ENCODE data around the gene WDR27. TPM values are rescaled to one million over a fixed set of nuclear protein-coding genes. Genes with fewer than 3 reads are reported as not detected.

The WDR27 gene
- total RNA-seq, 1 experiment from 2014 or later: 77.9 TPM

DNA sequence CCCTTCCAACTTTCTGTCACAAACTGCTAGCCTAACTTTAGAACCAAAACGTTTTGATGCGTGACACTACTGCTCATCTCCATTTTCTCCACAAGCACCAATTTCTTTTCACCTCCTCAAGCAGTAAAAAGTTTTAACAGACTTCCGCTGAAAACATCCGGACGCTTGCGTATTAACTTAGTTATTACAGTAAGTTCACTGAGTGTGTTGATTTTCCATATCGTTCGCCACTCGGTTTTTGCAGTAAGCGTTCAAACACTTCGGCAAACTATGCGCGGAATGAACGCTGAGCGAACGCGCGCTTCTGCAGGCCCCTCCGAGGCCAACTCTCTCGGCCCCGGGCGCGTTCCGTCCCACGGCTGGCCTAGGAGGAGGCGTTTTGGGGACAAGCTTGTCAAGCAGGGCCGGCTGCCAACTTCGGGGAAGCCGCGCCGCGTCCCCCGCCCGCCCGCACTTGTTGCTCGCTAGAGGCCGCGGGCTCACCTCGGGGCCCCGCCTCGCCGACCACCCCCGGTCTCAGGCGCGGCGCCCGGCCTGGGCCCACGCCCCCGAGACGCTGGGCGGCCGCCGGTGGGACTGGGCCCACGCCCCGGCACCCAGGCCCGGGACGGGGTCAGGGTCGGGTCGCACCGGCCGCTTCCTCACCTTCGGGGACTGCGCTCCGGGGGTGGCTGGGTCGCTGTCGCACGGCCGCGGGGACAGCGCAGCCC lies 21.5 kb upstream of the WDR27 start:
- Mint-ChIP-seq H3K27me3 (ENCODE audit: unreplicated experiment) (no peaks in the 10 kb centered on the region), H3K4me1 (ENCODE audit: low read depth, unreplicated experiment) (peaks cover 37% of the 10 kb centered on the region), H3K9me3 (ENCODE audit: low read depth, unreplicated experiment) (no peaks in the 10 kb centered on the region), H3K27ac (ENCODE audit: unreplicated experiment) (peak overlapping the region; percentile 95), H3K36me3 (ENCODE audit: insufficient read depth, unreplicated experiment) (peaks cover 36% of the 10 kb centered on the region), H3K4me3 (ENCODE audit: low read depth, unreplicated experiment) (peak overlapping the region; percentile 98)
- CTCF ChIA-PET: interaction anchor here (1.0 kb wide), 1 partner anchor 22 kb away, joined by 3 read pairs; the partner anchor contains the start of genes C6orf120 and WDR27
- no TSS peak for BruUV-seq (replicated peaks)
- peak; percentile 63 for DNase-seq
- intact Hi-C loops (cut with micrococcal nuclease; ENCODE audit: unreplicated experiment): no loop called here
- TF ChIP-seq, protein P1, sequence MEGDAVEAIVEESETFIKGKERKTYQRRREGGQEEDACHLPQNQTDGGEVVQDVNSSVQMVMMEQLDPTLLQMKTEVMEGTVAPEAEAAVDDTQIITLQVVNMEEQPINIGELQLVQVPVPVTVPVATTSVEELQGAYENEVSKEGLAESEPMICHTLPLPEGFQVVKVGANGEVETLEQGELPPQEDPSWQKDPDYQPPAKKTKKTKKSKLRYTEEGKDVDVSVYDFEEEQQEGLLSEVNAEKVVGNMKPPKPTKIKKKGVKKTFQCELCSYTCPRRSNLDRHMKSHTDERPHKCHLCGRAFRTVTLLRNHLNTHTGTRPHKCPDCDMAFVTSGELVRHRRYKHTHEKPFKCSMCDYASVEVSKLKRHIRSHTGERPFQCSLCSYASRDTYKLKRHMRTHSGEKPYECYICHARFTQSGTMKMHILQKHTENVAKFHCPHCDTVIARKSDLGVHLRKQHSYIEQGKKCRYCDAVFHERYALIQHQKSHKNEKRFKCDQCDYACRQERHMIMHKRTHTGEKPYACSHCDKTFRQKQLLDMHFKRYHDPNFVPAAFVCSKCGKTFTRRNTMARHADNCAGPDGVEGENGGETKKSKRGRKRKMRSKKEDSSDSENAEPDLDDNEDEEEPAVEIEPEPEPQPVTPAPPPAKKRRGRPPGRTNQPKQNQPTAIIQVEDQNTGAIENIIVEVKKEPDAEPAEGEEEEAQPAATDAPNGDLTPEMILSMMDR (IDR thresholded peaks at IDR 0.05; ENCODE audit: unreplicated experiment): no peak

DNA sequence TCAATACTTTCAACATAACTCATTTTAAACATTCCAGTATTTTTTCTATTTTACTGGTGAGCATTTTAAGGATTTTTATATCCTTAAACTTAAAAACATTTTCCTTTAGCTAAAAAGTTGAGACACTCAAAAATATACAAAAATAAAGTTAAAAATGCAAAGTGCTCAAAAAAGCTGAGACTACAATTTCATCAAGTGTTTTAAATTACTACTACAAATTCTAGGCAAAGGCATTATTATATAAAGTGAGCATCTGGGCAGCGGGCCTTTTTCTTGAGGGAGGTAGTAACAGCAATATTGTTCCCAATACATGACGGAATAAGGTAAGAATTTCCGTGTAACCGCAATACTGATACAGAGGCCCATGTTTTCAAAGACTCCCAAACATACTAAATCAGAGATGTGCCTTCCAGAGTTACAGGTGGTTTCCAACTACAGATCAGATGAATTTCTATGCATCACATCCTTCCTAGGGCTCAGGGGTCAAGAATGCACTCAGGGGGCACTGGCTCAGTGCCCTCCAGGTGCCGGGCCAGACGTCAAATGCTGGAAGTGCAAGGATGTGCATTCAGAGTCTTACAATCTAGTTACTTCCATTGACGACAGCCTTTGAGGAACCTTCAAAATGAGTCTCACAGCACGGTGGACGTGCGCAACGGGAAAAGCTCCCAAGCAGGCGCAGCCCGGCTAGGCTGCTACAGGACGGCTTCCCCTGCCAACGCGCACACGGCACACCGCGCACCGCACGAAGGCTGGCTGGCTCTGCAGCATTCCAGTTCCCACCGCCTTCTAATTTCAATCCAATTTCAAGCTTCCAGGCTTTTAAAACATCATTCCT lies 20.8 kb upstream of the WDR27 start:
- Mint-ChIP-seq H3K36me3 (ENCODE audit: insufficient read depth, unreplicated experiment) (peaks cover 36% of the 10 kb centered on the region), H3K27ac (ENCODE audit: unreplicated experiment) (peak overlapping the region; percentile 95), H3K27me3 (ENCODE audit: unreplicated experiment) (no peaks in the 10 kb centered on the region), H3K4me1 (ENCODE audit: low read depth, unreplicated experiment) (peaks cover 37% of the 10 kb centered on the region), H3K4me3 (ENCODE audit: low read depth, unreplicated experiment) (peak overlapping the region; percentile 98), H3K9me3 (ENCODE audit: low read depth, unreplicated experiment) (no peaks in the 10 kb centered on the region)
- TF ChIP-seq, protein P1 (IDR thresholded peaks at IDR 0.05; ENCODE audit: unreplicated experiment): no peak
- peak; percentile 32 for DNase-seq
- CTCF ChIA-PET: interaction anchor here (1.0 kb wide), 1 partner anchor 21 kb away, joined by 3 read pairs; the partner anchor contains the start of genes C6orf120 and WDR27
- intact Hi-C loops (cut with micrococcal nuclease; ENCODE audit: unreplicated experiment): no loop called here
- BruUV-seq (replicated peaks): TSS peak; percentile 43

DNA sequence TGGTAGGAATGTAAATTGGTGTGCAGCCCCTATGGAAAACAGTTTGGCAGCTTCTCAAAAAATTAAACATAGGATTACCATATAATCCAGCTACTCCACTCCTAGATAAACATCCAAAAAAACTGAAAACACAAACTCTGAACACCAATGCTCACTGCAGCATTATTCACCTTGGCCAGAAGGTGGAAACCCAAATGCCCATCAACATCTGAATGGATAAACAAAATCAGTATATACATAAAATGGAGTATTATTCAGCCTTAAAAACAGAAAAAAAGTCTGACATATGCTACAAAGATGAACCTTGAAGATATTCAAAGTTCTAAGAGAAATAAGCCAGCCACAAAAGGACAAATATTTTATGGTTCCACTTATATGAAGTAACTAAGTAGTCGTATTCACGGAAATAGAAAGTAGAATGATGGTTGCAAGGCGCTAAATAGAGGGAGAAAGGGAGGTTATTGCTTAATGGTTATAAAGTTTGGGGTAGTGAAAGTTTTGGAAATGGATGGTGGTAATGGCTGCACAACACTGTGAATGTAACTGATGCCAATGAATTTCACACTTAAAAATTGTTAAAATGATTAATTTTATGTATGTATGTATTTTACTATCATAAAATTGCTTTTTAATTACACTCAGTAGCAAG lies 18.5 kb upstream of the WDR27 start:
- Mint-ChIP-seq H3K27me3 (ENCODE audit: unreplicated experiment) (no peaks in the 10 kb centered on the region), H3K4me3 (ENCODE audit: low read depth, unreplicated experiment) (no peak overlapping the region), H3K4me1 (ENCODE audit: low read depth, unreplicated experiment) (peaks cover 18% of the 10 kb centered on the region), H3K9me3 (ENCODE audit: low read depth, unreplicated experiment) (no peaks in the 10 kb centered on the region), H3K27ac (ENCODE audit: unreplicated experiment) (no peak overlapping the region), H3K36me3 (ENCODE audit: insufficient read depth, unreplicated experiment) (peaks cover 39% of the 10 kb centered on the region)
- DNase-seq: no peak
- no TSS peak for BruUV-seq (replicated peaks)
- intact Hi-C loops (cut with micrococcal nuclease; ENCODE audit: unreplicated experiment): no loop called here
- CTCF ChIA-PET: no interaction called here
- TF ChIP-seq, protein P1 (IDR thresholded peaks at IDR 0.05; ENCODE audit: unreplicated experiment): no peak

DNA sequence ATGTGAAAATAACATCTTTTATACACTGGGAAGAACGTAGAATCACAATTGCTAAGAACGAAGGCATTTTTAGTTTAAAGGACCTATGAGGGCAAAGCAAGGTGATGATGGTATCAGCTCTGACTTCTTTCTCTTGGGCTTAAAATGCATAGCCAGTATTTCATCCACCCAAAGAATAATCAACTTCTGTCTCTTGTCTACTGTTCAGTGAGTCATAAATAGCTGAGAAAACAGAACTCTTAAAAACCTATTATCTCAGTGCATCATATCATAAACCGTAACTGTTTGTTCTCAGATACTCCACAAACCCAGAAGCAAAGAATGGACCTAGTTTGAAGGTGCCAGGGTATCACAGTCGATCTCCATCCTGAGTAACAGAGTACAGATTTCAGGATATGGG lies 17.3 kb upstream of the WDR27 start:
- no peak overlapping the region for H3K4me3 Mint-ChIP-seq (ENCODE audit: low read depth, unreplicated experiment)
- no peaks in the 10 kb centered on the region for H3K27me3 Mint-ChIP-seq (ENCODE audit: unreplicated experiment)
- intact Hi-C loops (cut with micrococcal nuclease; ENCODE audit: unreplicated experiment): no loop called here
- TF ChIP-seq, protein P1 (IDR thresholded peaks at IDR 0.05; ENCODE audit: unreplicated experiment): no peak
- BruUV-seq (replicated peaks): no TSS peak
- H3K27ac Mint-ChIP-seq (ENCODE audit: unreplicated experiment): no peak overlapping the region
- peaks cover 17% of the 10 kb centered on the region for H3K4me1 Mint-ChIP-seq (ENCODE audit: low read depth, unreplicated experiment)
- peaks cover 38% of the 10 kb centered on the region for H3K36me3 Mint-ChIP-seq (ENCODE audit: insufficient read depth, unreplicated experiment)
- no peak for DNase-seq
- CTCF ChIA-PET: no interaction called here
- no peaks in the 10 kb centered on the region for H3K9me3 Mint-ChIP-seq (ENCODE audit: low read depth, unreplicated experiment)

Data from Calu3 (cell line).